SK-N-SH treated with all-trans-retinoic acid at 6 μM for 48 hours (cell line): ENCODE data around the gene LAMA2.

Experiments
- ATAC-seq: fragments of 200-7000 bp; cut with Tn5 transposase; 3 replicates; pipeline ENCODE4 v1.9.1; 2020; ENCODE audit warnings: mild to moderate bottlenecking, moderate library complexity
- ARNTL ChIP-seq: fragments of 450-650 bp; formaldehyde crosslinking; IDR thresholded peaks from 2 replicates; pipeline ENCODE4 v1.5.0; 2020; ENCODE audit warnings: low read depth, mild to moderate bottlenecking, moderate library complexity, borderline replicate concordance
- BACH2 ChIP-seq: fragments of 250-450 bp; sonication (Bioruptor Pico); IDR thresholded peaks from 2 replicates; pipeline ENCODE4 v1.9.0; 2021; ENCODE audit warnings: mild to moderate bottlenecking, borderline replicate concordance
- CREB5 ChIP-seq: fragments of 250-450 bp; sonication (Bioruptor Pico); IDR thresholded peaks from 2 replicates; pipeline ENCODE4 v1.5.1; 2020; ENCODE audit warnings: low read depth, mild to moderate bottlenecking, moderate library complexity
- CSDC2 ChIP-seq: fragments of 250-450 bp; sonication (Bioruptor Pico); IDR thresholded peaks from 2 replicates; pipeline ENCODE4 v1.5.0; 2020; ENCODE audit warnings: mild to moderate bottlenecking, moderate library complexity
- CSRNP3 ChIP-seq: fragments of 250-450 bp; sonication (Bioruptor Pico); IDR thresholded peaks from 2 replicates; pipeline ENCODE4 v1.5.1; 2021; ENCODE audit warnings: mild to moderate bottlenecking, moderate library complexity
- ESRRG ChIP-seq: fragments of 250-450 bp; sonication (Bioruptor Pico); IDR thresholded peaks from 2 replicates; pipeline ENCODE4 v1.6.1; 2021; ENCODE audit warnings: mild to moderate bottlenecking
- GLIS3 ChIP-seq: fragments of 250-450 bp; sonication (Bioruptor Pico); IDR thresholded peaks from 2 replicates; pipeline ENCODE4 v1.5.0; 2020; ENCODE audit warnings: mild to moderate bottlenecking, moderate library complexity
- ISL1 ChIP-seq: fragments of 250-450 bp; sonication (Bioruptor Pico); IDR thresholded peaks from 2 replicates; pipeline ENCODE4 v2.1.2; 2022; ENCODE audit warnings: mild to moderate bottlenecking, moderate library complexity
- OSR1 ChIP-seq: fragments of 250-450 bp; sonication (Bioruptor Pico); IDR thresholded peaks from 2 replicates; pipeline ENCODE4 v1.8.0; 2022; ENCODE audit warnings: moderate library complexity, mild to moderate bottlenecking, inconsistent platforms
- PATZ1 ChIP-seq: fragments of 250-450 bp; sonication (Bioruptor Pico); IDR thresholded peaks from 2 replicates; pipeline ENCODE4 v1.8.0; 2020; ENCODE audit warnings: mild to moderate bottlenecking, moderate library complexity, borderline replicate concordance
- POU6F1 ChIP-seq: fragments of 250-450 bp; sonication (Bioruptor Pico); IDR thresholded peaks from 2 replicates; pipeline ENCODE4 v1.8.0; 2021; ENCODE audit warnings: low read depth, mild to moderate bottlenecking, moderate library complexity, borderline replicate concordance
- PPARA ChIP-seq: fragments of 250-450 bp; sonication (Bioruptor Pico); IDR thresholded peaks from 2 replicates; pipeline ENCODE4 v1.5.0; 2020; ENCODE audit warnings: mild to moderate bottlenecking, borderline replicate concordance
- RARB ChIP-seq: fragments of 250-450 bp; sonication (Bioruptor Pico); IDR thresholded peaks from 2 replicates; pipeline ENCODE4 v1.8.0; 2021; ENCODE audit warnings: mild to moderate bottlenecking, moderate library complexity
- TCF4 ChIP-seq: fragments of 250-450 bp; sonication (Bioruptor Pico); IDR thresholded peaks from 2 replicates; pipeline ENCODE4 v1.8.0; 2021; ENCODE audit warnings: mild to moderate bottlenecking, moderate library complexity, borderline replicate concordance
- TOX ChIP-seq: fragments of 250-450 bp; sonication (Bioruptor Pico); IDR thresholded peaks from 2 replicates; pipeline ENCODE4 v1.8.0; 2021; ENCODE audit warnings: mild to moderate bottlenecking, moderate library complexity, borderline replicate concordance
- TSHZ2 ChIP-seq: fragments of 250-450 bp; sonication (Bioruptor Pico); IDR thresholded peaks from 2 replicates; pipeline ENCODE4 v1.5.0; 2020; ENCODE audit warnings: mild to moderate bottlenecking, moderate library complexity
- ZC3H10 ChIP-seq: fragments of 250-450 bp; sonication (Bioruptor Pico); IDR thresholded peaks from 2 replicates; pipeline ENCODE4 v1.5.1; 2021; ENCODE audit warnings: mild to moderate bottlenecking, moderate library complexity
- ZFP3 ChIP-seq: fragments of 250-450 bp; sonication (Bioruptor Pico); IDR thresholded peaks from 2 replicates; pipeline ENCODE4 v1.5.0; 2020; ENCODE audit warnings: mild to moderate bottlenecking, moderate library complexity
- ZNF565 ChIP-seq: fragments of 450-650 bp; formaldehyde crosslinking; conservative IDR thresholded peaks from 2 replicates; pipeline ENCODE4 v1.5.0; 2020; ENCODE audit warnings: low read depth, mild to moderate bottlenecking, moderate library complexity
- ZNF70 ChIP-seq: fragments of 450-650 bp; formaldehyde crosslinking; IDR thresholded peaks from 2 replicates; pipeline ENCODE4 v1.5.0; 2020; ENCODE audit warnings: mild to moderate bottlenecking, moderate library complexity
- ZNF8 ChIP-seq: fragments of 450-650 bp; formaldehyde crosslinking; IDR thresholded peaks from 2 replicates; pipeline ENCODE4 v1.5.0; 2020; ENCODE audit warnings: mild to moderate bottlenecking, moderate library complexity

Gene LAMA2

GRCh38 chr6:128885381-128885780, 2.4 kb downstream of the LAMA2 start:
- no peak for TF ChIP-seq BACH2 (CRISPR knock-in tag)
- no peak for TF ChIP-seq ZNF70 (CRISPR knock-in tag)
- TF ChIP-seq CREB5 (CRISPR knock-in tag): no peak
- no peak for TF ChIP-seq CSRNP3 (CRISPR knock-in tag)
- no peak for TF ChIP-seq ZFP3
- TF ChIP-seq GLIS3 (CRISPR knock-in tag): no peak
- TF ChIP-seq ZNF565 (CRISPR knock-in tag): no peak
- TF ChIP-seq ZNF8: no peak
- no peak for TF ChIP-seq TSHZ2 (CRISPR knock-in tag)
- TF ChIP-seq ZC3H10 (CRISPR knock-in tag): no peak
- no peak for TF ChIP-seq CSDC2
- no peak for TF ChIP-seq TOX (CRISPR knock-in tag)
- TF ChIP-seq PPARA (CRISPR knock-in tag): no peak
- TF ChIP-seq ESRRG (CRISPR knock-in tag): no peak
- TF ChIP-seq POU6F1 (CRISPR knock-in tag): no peak
- TF ChIP-seq ISL1 (CRISPR knock-in tag): no peak
- TF ChIP-seq RARB: no peak
- ATAC-seq: no peak

- no peak for ATAC-seq
- TF ChIP-seq ARNTL (CRISPR knock-in tag) (no peak), TCF4 (CRISPR knock-in tag) (no peak), OSR1 (CRISPR knock-in tag) (no peak), ZC3H10 (CRISPR knock-in tag) (no peak), CSRNP3 (CRISPR knock-in tag) (no peak), TOX (CRISPR knock-in tag) (no peak), PATZ1 (CRISPR knock-in tag) (no peak), TSHZ2 (CRISPR knock-in tag) (no peak), GLIS3 (CRISPR knock-in tag) (no peak), CREB5 (CRISPR knock-in tag) (no peak), ZNF8 (no peak), CSDC2 (no peak), ISL1 (CRISPR knock-in tag) (no peak), PPARA (CRISPR knock-in tag) (no peak), ZFP3 (no peak), ZNF70 (CRISPR knock-in tag) (no peak), BACH2 (CRISPR knock-in tag) (no peak), POU6F1 (CRISPR knock-in tag) (no peak)
Observed at GRCh38 chr6:128886706-128887105, 3.8 kb downstream of the LAMA2 start.
